ENCODE data around the gene CENPB.

Gene CENPB

GRCh38 chr20:3785240-3786125 lies 1.1 kb downstream of the CENPB start:
- DNase-seq (ENCODE audit: extremely low read depth, low read depth) = no peak
- no peak for TF ChIP-seq CTCF (IDR thresholded peaks at IDR 0.05; ENCODE audit: low read depth, low read length)

GRCh38 chr20:3784863-3785239 lies 1.7 kb downstream of the CENPB start:
- TF ChIP-seq CTCF (IDR thresholded peaks at IDR 0.05; ENCODE audit: low read depth, low read length) = no peak
- DNase-seq (ENCODE audit: extremely low read depth, low read depth) = no peak

- no peak for DNase-seq (ENCODE audit: extremely low read depth, low read depth)
- no peak for TF ChIP-seq CTCF (IDR thresholded peaks at IDR 0.05; ENCODE audit: low read depth, low read length)
These were observed 2.2 kb downstream of the CENPB start for GRCh38 chr20:3784216-3784853.

GRCh38 chr20:3783511-3784195 lies 2.9 kb downstream of the CENPB start:
- no peak for TF ChIP-seq CTCF (IDR thresholded peaks at IDR 0.05; ENCODE audit: low read depth, low read length)
- DNase-seq (ENCODE audit: extremely low read depth, low read depth) = no peak

- no peak for TF ChIP-seq CTCF (IDR thresholded peaks at IDR 0.05; ENCODE audit: low read depth, low read length)
- DNase-seq (ENCODE audit: extremely low read depth, low read depth) = no peak
These were observed 3.5 kb downstream of the CENPB start for GRCh38 chr20:3783068-3783489.

- no peak for DNase-seq (ENCODE audit: extremely low read depth, low read depth)
These were observed 3.9 kb downstream of the CENPB start for GRCh38 chr20:3782597-3782996.

More at GRCh38 chr20:3782597-3782996, 3.9 kb downstream of the CENPB start:
- no peak for TF ChIP-seq CTCF (IDR thresholded peaks at IDR 0.05; ENCODE audit: low read depth, low read length)
